ENCODE measurements around the gene UROD. TPM values are rescaled to one million over a fixed set of nuclear protein-coding genes. Genes with fewer than 3 reads are reported as not detected.

The UROD gene
- total RNA-seq, 2 donors from 2014 or later: 47.8 to 51.9 TPM

Other genes starting within 250 kb of the UROD start
- gene RPS8, start 236.7 kb upstream of the UROD start, total RNA-seq: 1,000 to 10,000 TPM; 2,841 to 3,014 TPM
- gene BEST4, start 224.1 kb upstream of the UROD start, total RNA-seq: 1 to 10 TPM; 1.1 to 1.4 TPM
- gene PLK3, start 211.9 kb upstream of the UROD start, total RNA-seq: 100 to 1,000 TPM; 389 to 523 TPM
- gene DYNLT4, start 204.9 kb upstream of the UROD start, total RNA-seq: 1 to 10 TPM; 5.5 to 6.2 TPM
- 10 to 100 TPM; 43.1 to 56.6 TPM for gene BTBD19, start 203.7 kb upstream of the UROD start, total RNA-seq
- gene PTCH2, start 169.0 kb upstream of the UROD start, total RNA-seq: 1 to 10 TPM; 1.6 to 1.7 TPM
- 10 to 100 TPM in 1 of 2 donors, 1 to 10 TPM in 1; 9.0 to 13.0 TPM for gene EIF2B3, start 25.7 kb upstream of the UROD start, total RNA-seq
- gene HECTD3, start 930 bp upstream of the UROD start, total RNA-seq: 10 to 100 TPM; 39.2 to 45.5 TPM
- gene ZSWIM5, start 194.4 kb downstream of the UROD start, total RNA-seq: 1 to 10 TPM; 1.6 to 2.1 TPM

Measured in T-helper 17 cell (primary cell).